ENCODE measurements around the gene SOD3.

DNA sequence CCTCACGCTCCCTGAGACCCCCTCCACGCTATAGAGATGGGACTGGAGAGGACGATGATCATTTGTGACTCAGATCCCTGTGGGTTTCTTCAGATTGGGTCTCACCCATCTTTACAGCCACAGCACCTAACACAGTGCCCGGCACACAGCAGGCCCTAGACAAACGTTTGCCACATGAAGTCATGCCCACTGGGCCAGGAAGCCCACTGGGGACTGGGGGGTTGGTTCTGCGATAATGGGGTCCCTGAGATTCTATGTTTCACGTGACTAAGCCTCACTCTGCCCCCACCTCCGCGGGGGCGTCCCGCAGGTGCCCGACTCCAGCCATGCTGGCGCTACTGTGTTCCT, 3.8 kb downstream of the SOD3 start:
- TF ChIP-seq, protein P1, sequence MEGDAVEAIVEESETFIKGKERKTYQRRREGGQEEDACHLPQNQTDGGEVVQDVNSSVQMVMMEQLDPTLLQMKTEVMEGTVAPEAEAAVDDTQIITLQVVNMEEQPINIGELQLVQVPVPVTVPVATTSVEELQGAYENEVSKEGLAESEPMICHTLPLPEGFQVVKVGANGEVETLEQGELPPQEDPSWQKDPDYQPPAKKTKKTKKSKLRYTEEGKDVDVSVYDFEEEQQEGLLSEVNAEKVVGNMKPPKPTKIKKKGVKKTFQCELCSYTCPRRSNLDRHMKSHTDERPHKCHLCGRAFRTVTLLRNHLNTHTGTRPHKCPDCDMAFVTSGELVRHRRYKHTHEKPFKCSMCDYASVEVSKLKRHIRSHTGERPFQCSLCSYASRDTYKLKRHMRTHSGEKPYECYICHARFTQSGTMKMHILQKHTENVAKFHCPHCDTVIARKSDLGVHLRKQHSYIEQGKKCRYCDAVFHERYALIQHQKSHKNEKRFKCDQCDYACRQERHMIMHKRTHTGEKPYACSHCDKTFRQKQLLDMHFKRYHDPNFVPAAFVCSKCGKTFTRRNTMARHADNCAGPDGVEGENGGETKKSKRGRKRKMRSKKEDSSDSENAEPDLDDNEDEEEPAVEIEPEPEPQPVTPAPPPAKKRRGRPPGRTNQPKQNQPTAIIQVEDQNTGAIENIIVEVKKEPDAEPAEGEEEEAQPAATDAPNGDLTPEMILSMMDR (IDR thresholded peaks at IDR 0.05): no peak
- TF ChIP-seq, protein P2, sequence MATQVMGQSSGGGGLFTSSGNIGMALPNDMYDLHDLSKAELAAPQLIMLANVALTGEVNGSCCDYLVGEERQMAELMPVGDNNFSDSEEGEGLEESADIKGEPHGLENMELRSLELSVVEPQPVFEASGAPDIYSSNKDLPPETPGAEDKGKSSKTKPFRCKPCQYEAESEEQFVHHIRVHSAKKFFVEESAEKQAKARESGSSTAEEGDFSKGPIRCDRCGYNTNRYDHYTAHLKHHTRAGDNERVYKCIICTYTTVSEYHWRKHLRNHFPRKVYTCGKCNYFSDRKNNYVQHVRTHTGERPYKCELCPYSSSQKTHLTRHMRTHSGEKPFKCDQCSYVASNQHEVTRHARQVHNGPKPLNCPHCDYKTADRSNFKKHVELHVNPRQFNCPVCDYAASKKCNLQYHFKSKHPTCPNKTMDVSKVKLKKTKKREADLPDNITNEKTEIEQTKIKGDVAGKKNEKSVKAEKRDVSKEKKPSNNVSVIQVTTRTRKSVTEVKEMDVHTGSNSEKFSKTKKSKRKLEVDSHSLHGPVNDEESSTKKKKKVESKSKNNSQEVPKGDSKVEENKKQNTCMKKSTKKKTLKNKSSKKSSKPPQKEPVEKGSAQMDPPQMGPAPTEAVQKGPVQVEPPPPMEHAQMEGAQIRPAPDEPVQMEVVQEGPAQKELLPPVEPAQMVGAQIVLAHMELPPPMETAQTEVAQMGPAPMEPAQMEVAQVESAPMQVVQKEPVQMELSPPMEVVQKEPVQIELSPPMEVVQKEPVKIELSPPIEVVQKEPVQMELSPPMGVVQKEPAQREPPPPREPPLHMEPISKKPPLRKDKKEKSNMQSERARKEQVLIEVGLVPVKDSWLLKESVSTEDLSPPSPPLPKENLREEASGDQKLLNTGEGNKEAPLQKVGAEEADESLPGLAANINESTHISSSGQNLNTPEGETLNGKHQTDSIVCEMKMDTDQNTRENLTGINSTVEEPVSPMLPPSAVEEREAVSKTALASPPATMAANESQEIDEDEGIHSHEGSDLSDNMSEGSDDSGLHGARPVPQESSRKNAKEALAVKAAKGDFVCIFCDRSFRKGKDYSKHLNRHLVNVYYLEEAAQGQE (IDR thresholded peaks at IDR 0.05; ENCODE audit: insufficient read depth in 1 of 2, low read depth in 2 of 2, low read length in 1 of 2): no peak
- no peak for TF ChIP-seq SIN3A (IDR thresholded peaks at IDR 0.05; ENCODE audit: borderline replicate concordance, insufficient read depth, low read depth, low read length)

All from Panc1 (cell line).